Mesenchymal stem cell (in vitro differentiated cells and primary cell): ENCODE measurements around the gene LRRC17.

Experiments
- DNase-seq: peaks from one replicate; pipeline ENCODE4 v3.0.0-alpha.2; 2013
- H2AFZ ChIP-seq: one replicate; pipeline ENCODE4 v1.6.1; 2013; ENCODE audit warnings: low read depth, mild to moderate bottlenecking, control low read depth, inconsistent platforms, low read length, moderate library complexity
- H2AK5ac ChIP-seq: 2 replicates; pipeline ENCODE4 v1.6.1; 2013; ENCODE audit warnings: low read length, moderate library complexity, mild to moderate bottlenecking, inconsistent platforms; ENCODE audit not compliant: severe bottlenecking
- H2BK120ac ChIP-seq: one replicate; pipeline ENCODE4 v1.6.1; 2013; ENCODE audit warnings: low read depth, mild to moderate bottlenecking, inconsistent platforms, low read length, moderate library complexity
- H2BK12ac ChIP-seq, 2 experiments: one replicate each; pipeline ENCODE4 v1.6.1; 2013; ENCODE audit warnings: inconsistent platforms in 2 of 2, low read length in 2 of 2, mild to moderate bottlenecking in 2 of 2, moderate library complexity in 2 of 2, control low read depth in 1 of 2
- H2BK15ac ChIP-seq: one replicate; pipeline ENCODE4 v1.6.1; 2013; ENCODE audit warnings: mild to moderate bottlenecking, low read depth, inconsistent platforms; ENCODE audit not compliant: poor library complexity, severe bottlenecking
- H2BK5ac ChIP-seq: 2 replicates; pipeline ENCODE4 v1.6.1; 2013; ENCODE audit warnings: low read depth, mild to moderate bottlenecking, low read length, control low read depth, inconsistent platforms; ENCODE audit not compliant: poor library complexity, severe bottlenecking
- H3K14ac ChIP-seq, 2 experiments: one replicate each; pipeline ENCODE4 v1.6.1; 2013; ENCODE audit warnings: inconsistent platforms in 2 of 2, low read length in 2 of 2, control low read depth in 1 of 2, mild to moderate bottlenecking in 1 of 2, moderate library complexity in 1 of 2
- H3K18ac ChIP-seq, 2 experiments: one replicate each; pipeline ENCODE4 v1.6.1; 2013; ENCODE audit warnings: inconsistent platforms in 2 of 2, low read length in 2 of 2, control low read depth in 1 of 2, low read depth in 1 of 2, mild to moderate bottlenecking in 1 of 2
- H3K23ac ChIP-seq, 2 experiments: one replicate each; pipeline ENCODE4 v1.6.1; 2013; ENCODE audit warnings: inconsistent platforms in 2 of 2, low read length in 2 of 2, mild to moderate bottlenecking in 2 of 2, moderate library complexity in 2 of 2, control low read depth in 1 of 2
- H3K27ac ChIP-seq: 2 replicates; pipeline ENCODE4 v1.5.1; 2013; ENCODE audit warnings: mild to moderate bottlenecking, moderate library complexity, low read length, control low read depth, inconsistent platforms; ENCODE audit not compliant: poor library complexity, severe bottlenecking
- H3K27me3 ChIP-seq, 2 experiments: 2 replicates each; pipeline versions ENCODE4 v1.6.1 to v1.7.0; 2013; ENCODE audit warnings: low read length in 2 of 2, mild to moderate bottlenecking in 2 of 2, moderate library complexity in 2 of 2, control low read depth in 1 of 2, inconsistent platforms in 1 of 2; ENCODE audit not compliant: control insufficient read depth in 1 of 2, insufficient read depth in 1 of 2
- H3K36me3 ChIP-seq, 2 experiments: 2 replicates each; pipeline versions ENCODE4 v1.6.1 to v1.7.0; 2013; ENCODE audit warnings: low read length in 2 of 2, control low read depth in 1 of 2, inconsistent platforms in 1 of 2, low read depth in 1 of 2, mild to moderate bottlenecking in 1 of 2; ENCODE audit not compliant: insufficient read depth in 2 of 2, control insufficient read depth in 1 of 2
- H3K4ac ChIP-seq, 2 experiments: one replicate each; pipeline ENCODE4 v1.6.1; 2013; ENCODE audit warnings: inconsistent platforms in 2 of 2, low read length in 2 of 2, mild to moderate bottlenecking in 2 of 2, moderate library complexity in 2 of 2, control low read depth in 1 of 2, low read depth in 1 of 2
- H3K4me1 ChIP-seq: 2 replicates; pipeline ENCODE4 v1.6.1; 2013; ENCODE audit warnings: low read depth, low read length, control low read depth; ENCODE audit not compliant: control insufficient read depth, insufficient read depth
- H3K4me2 ChIP-seq: 2 replicates; pipeline ENCODE4 v1.6.1; 2013; ENCODE audit warnings: low read length, mild to moderate bottlenecking, inconsistent platforms; ENCODE audit not compliant: poor library complexity, severe bottlenecking
- H3K4me3 ChIP-seq, 2 experiments: 2 replicates each; pipeline versions ENCODE4 v1.5.1 to v1.7.0; 2013; ENCODE audit warnings: low read length in 2 of 2, mild to moderate bottlenecking in 2 of 2, control low read depth in 1 of 2, low read depth in 1 of 2; ENCODE audit not compliant: insufficient read depth in 1 of 2
- H3K79me1 ChIP-seq: replicated peaks from 2 replicates; pipeline ENCODE4 v1.6.1; 2013; ENCODE audit warnings: mild to moderate bottlenecking, control low read depth, low read length, inconsistent platforms; ENCODE audit not compliant: poor library complexity, severe bottlenecking
- H3K9ac ChIP-seq: 2 replicates; pipeline ENCODE4 v1.7.0; 2013; ENCODE audit warnings: mild to moderate bottlenecking, low read length, moderate library complexity
- H3K9me3 ChIP-seq: 2 replicates; pipeline ENCODE4 v1.7.0; 2013; ENCODE audit warnings: mild to moderate bottlenecking, low read length; ENCODE audit not compliant: control insufficient read depth
- H4K8ac ChIP-seq: one replicate; pipeline ENCODE4 v1.6.1; 2013; ENCODE audit warnings: inconsistent platforms, mild to moderate bottlenecking, low read length, moderate library complexity
- H4K91ac ChIP-seq: one replicate; pipeline ENCODE4 v1.6.1; 2013; ENCODE audit warnings: mild to moderate bottlenecking, low read length, inconsistent platforms
- WGBS: methylation state at CpG from one replicate; pipeline ENCODE4 v1.1.7; 2013; ENCODE audit warnings: mixed read lengths; 5-methylcytosine and 5-hydroxymethylcytosine counted together

The LRRC17 gene

GRCh38 chr7:102979670-102980069 lies 66.9 kb downstream of the LRRC17 start:
- DNase-seq, result no peak
- Histone ChIP-seq H3K9me3 (no peaks in the 10 kb centered on the region), H3K4me3 (no peak overlapping the region), H2BK5ac (no peak overlapping the region), H2AK5ac (no peak overlapping the region), H3K9ac (no peak overlapping the region), H3K79me1 (no peaks in the 10 kb centered on the region), H4K8ac (no peak overlapping the region), H2BK120ac (no peak overlapping the region), H3K4me1 (no peaks in the 10 kb centered on the region), H4K91ac (no peak overlapping the region), H2AFZ (no peak overlapping the region), H3K14ac (no peak overlapping the region), H2BK12ac (no peak overlapping the region), H3K4me2 (no peak overlapping the region), H3K4ac (no peak overlapping the region), H3K36me3 (no peaks in the 10 kb centered on the region), H2BK15ac (no peak overlapping the region), H3K27me3 (no peaks in the 10 kb centered on the region), H3K27ac (no peak overlapping the region), H3K23ac (no peak overlapping the region), H3K18ac (no peak overlapping the region)

DNA sequence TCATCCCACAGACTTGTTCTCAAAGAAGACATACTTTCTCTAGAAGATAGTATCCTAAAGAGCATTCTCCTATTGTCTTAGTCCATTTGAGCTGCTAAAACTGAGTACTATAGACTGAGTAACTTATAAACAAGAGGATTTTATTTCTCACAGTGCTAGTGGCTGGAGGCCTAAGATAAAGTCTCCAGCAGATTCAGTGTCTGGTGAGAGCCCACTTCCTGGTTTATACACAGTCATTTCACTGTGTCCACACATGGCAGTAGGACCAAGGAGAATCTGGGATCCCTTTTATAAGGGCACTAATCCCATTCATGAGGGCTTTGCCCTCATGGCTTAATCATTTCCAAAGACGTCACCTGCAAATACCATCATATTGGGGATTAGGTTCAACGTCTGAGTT lies 68.7 kb downstream of the LRRC17 start:
- H3K79me1 ChIP-seq, result no peaks in the 10 kb centered on the region
- H3K4me1 ChIP-seq, result peaks cover 2% of the 10 kb centered on the region
- H3K4me3 ChIP-seq, result no peak overlapping the region
- WGBS, result 98% methylated on average over 2 of the region's 2 CpGs
- no peak overlapping the region for H3K27ac ChIP-seq
- no peak overlapping the region for H2AK5ac ChIP-seq
- no peak overlapping the region for H3K4ac ChIP-seq
- no peak overlapping the region for H4K8ac ChIP-seq
- no peak overlapping the region for H3K4me2 ChIP-seq
- no peak overlapping the region for H2BK15ac ChIP-seq
- no peaks in the 10 kb centered on the region for H3K36me3 ChIP-seq
- H2BK120ac ChIP-seq, result no peak overlapping the region
- no peak overlapping the region for H2BK12ac ChIP-seq
- no peaks in the 10 kb centered on the region for H3K9me3 ChIP-seq
- no peak overlapping the region for H3K23ac ChIP-seq
- no peaks in the 10 kb centered on the region for H3K27me3 ChIP-seq
- no peak overlapping the region for H3K9ac ChIP-seq
- H3K14ac ChIP-seq, result no peak overlapping the region
- no peak overlapping the region for H3K18ac ChIP-seq
- DNase-seq, result no peak
- H2AFZ ChIP-seq, result no peak overlapping the region
- no peak overlapping the region for H4K91ac ChIP-seq
- no peak overlapping the region for H2BK5ac ChIP-seq

- no peak overlapping the region for H4K8ac ChIP-seq
- no peak overlapping the region for H3K14ac ChIP-seq
- H2BK120ac ChIP-seq, result no peak overlapping the region
- H3K18ac ChIP-seq, result no peak overlapping the region
- H3K23ac ChIP-seq, result no peak overlapping the region
- H2BK15ac ChIP-seq, result no peak overlapping the region
- no peaks in the 10 kb centered on the region for H3K27me3 ChIP-seq
- H3K4me1 ChIP-seq, result peaks cover 2% of the 10 kb centered on the region
- 87% methylated on average over 1 of the region's 1 CpG for WGBS
- no peaks in the 10 kb centered on the region for H3K36me3 ChIP-seq
- no peak overlapping the region for H2BK12ac ChIP-seq
- no peak overlapping the region for H3K4me2 ChIP-seq
- H3K4ac ChIP-seq, result no peak overlapping the region
- H3K4me3 ChIP-seq, result no peak overlapping the region
- H2AK5ac ChIP-seq, result no peak overlapping the region
- no peak overlapping the region for H2BK5ac ChIP-seq
- no peaks in the 10 kb centered on the region for H3K9me3 ChIP-seq
- H2AFZ ChIP-seq, result no peak overlapping the region
- no peaks in the 10 kb centered on the region for H3K79me1 ChIP-seq
- H4K91ac ChIP-seq, result no peak overlapping the region
- no peak for DNase-seq
- H3K27ac ChIP-seq, result no peak overlapping the region
- no peak overlapping the region for H3K9ac ChIP-seq
Measured at GRCh38 chr7:102982235-102982634, 69.4 kb downstream of the LRRC17 start.

GRCh38 chr7:102983602-102984001 lies 70.8 kb downstream of the LRRC17 start:
- WGBS, result 91% methylated on average over 4 of the region's 7 CpGs
- no peak overlapping the region for H3K4me2 ChIP-seq
- H2BK120ac ChIP-seq, result no peak overlapping the region
- H3K4me1 ChIP-seq, result peaks cover 2% of the 10 kb centered on the region
- H3K36me3 ChIP-seq, result no peaks in the 10 kb centered on the region
- no peaks in the 10 kb centered on the region for H3K9me3 ChIP-seq
- H4K8ac ChIP-seq, result no peak overlapping the region
- no peak overlapping the region for H3K4me3 ChIP-seq
- H4K91ac ChIP-seq, result no peak overlapping the region
- no peak overlapping the region for H2BK5ac ChIP-seq
- no peak overlapping the region for H3K4ac ChIP-seq
- no peak overlapping the region for H3K14ac ChIP-seq
- H3K27ac ChIP-seq, result no peak overlapping the region
- no peak overlapping the region for H2BK15ac ChIP-seq
- H2AK5ac ChIP-seq, result no peak overlapping the region
- no peak overlapping the region for H2BK12ac ChIP-seq
- H3K27me3 ChIP-seq, result no peaks in the 10 kb centered on the region
- H3K23ac ChIP-seq, result no peak overlapping the region
- H3K79me1 ChIP-seq, result no peaks in the 10 kb centered on the region
- H3K18ac ChIP-seq, result no peak overlapping the region
- H3K9ac ChIP-seq, result no peak overlapping the region
- H2AFZ ChIP-seq, result no peak overlapping the region
- DNase-seq, result no peak
